ENCODE measurements around the gene ZNF599.

ZNF599 gene

DNA sequence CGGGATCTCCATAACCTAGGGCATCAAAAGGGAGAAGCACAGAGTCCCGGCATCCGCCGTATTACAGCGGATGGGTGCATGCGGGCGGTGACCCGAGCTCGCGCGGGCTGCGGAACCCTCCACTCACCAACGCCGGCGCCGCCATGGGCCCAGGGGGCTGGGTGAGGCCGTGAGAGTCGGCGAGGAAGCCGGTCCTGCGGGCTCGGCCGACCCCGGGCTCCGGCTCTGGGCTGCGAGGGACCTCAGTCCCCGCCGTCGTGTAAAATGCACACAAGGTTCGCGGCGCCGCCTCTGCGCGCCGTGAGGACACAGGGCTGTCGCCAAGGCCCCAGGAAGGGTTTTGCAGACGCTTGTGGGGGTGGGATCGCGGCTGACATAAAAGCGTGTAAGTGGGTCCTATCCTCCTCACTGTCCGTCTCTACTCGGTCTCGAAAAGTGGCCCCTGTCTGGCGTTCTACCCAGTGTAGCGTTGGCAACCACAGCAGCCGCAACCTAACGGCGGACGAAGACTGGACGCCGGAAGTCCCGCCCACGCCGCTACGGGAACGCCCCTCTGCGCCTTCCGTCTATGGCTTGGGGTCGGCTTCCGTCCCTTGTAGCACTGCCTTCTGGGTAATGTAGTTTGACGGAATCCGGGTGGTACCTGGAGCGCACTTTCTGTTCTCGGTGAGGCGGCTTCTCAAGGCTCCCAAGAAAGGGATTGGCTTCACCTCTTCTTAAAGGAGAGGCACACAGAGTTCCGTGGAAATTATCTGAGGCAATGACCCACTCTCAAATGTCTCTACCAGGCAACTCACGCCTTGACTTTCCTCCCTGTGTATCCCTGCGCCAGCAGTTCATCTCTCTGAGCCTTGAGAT, at the start of gene ZNF599:
TSS of gene ZNF599 (minus strand) at position 519 of the 858 bp plus-strand sequence. CDS start at position 145, 374 bp downstream.
- no peak for TF ChIP-seq GATA2 (IDR thresholded peaks at IDR 0.05; ENCODE audit: low read depth, low read length)
- no peak for TF ChIP-seq GATA3 (IDR thresholded peaks at IDR 0.05; ENCODE audit: low read depth, low read length)

DNA sequence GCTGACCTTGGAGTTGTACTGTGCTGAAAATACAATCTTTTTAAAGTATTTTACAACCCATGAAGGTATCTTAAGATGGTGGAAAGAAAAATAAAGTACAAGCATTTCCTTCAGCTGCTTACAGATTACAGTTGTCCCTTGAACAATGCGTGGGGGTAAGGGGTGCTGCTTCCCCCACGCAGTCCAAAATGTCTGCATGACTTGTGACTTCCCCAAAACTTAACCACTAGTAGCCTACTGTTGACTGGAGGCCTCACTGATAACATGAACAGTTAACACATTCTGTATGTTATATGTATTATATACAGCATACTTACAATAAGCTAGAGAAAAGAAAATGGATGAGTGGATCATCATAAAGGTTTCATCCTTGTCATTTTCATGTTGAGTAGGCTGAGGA, 45.3 kb upstream of the ZNF599 start:
- TF ChIP-seq GATA2 (IDR thresholded peaks at IDR 0.05; ENCODE audit: low read depth, low read length): no peak
- TF ChIP-seq GATA3 (IDR thresholded peaks at IDR 0.05; ENCODE audit: low read depth, low read length): no peak

DNA sequence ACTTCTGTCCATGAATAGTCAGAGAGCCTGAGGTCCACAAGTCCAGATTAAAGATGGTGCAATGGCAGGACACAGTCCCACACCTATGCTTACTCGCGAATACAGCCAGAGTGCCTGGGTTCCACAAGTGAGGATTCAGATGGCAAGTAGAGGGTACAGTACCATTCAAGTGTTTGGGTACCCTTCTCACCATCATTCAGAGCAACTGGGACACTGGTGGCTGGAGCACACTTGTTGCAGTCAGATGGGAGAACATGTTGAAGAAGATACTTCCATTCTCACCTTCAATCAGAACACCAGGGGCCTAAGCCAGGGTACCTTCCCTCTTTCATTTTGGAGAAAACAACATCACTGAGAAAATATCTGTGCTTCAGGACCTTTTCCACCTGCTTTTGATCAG, 43.7 kb upstream of the ZNF599 start:
- TF ChIP-seq GATA3 (IDR thresholded peaks at IDR 0.05; ENCODE audit: low read depth, low read length): no peak
- TF ChIP-seq GATA2 (IDR thresholded peaks at IDR 0.05; ENCODE audit: low read depth, low read length): no peak

DNA sequence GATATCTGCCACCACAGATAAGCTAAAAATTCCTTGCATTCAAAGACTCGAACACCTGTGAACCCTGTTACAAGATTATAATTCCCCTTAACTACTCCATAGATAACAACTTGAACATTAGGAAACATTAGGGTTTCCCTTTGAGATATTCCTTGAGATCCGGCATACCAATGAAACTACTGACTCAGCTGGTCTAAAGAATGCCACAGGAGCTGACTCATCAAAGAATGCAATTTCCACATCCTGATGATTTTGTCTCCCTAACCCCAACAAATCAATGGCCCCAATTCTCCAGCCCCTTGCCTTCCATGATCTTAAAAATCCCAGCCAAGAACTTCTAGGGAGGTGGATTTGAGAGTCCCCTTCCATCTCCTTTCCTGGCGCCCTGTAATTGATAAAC, 35.6 kb upstream of the ZNF599 start:
- no peak for TF ChIP-seq GATA3 (IDR thresholded peaks at IDR 0.05; ENCODE audit: low read depth, low read length)
- TF ChIP-seq GATA2 (IDR thresholded peaks at IDR 0.05; ENCODE audit: low read depth, low read length): no peak

DNA sequence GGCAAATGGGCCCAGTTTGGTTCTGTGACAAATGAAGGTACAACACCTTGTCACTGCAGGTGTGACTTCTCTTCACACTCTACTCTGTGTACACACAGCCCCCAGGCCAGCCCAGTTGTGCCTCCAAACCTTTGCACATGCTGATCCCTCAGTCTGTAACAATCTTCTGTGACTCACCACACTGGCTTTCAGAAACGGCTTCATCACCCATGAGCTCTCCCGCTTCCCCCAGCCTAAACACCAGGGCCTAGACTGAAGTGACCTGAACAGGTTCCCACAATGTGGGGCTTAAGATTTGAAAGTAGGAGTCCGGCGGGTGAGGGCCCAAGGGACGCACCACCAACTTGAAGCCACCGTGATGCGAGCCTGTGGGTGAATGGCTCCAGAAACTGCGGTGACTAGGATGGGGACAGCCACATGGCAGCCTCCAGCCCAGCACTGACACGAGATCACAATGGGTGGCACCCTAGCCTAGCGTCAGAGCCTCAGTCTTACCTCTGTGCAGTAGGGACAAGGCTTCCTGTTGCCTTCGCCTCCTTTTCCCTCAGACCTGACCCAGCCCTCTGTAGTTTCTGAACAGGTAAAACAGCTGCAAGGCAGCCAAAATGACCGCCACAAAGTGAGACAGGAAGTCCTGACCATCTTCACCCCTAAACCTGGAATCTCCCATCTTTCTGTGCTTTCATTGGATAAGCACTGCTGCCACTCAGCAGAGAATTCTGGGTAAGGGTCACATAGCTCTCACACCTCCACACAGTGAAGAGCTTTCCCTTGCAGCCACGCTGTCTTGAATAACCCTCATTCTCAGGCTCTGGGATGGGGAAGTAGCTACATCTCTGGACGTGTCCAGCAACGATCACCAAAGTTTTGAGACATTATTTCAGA, 34.2 kb upstream of the ZNF599 start:
- no peak for TF ChIP-seq GATA3 (IDR thresholded peaks at IDR 0.05; ENCODE audit: low read depth, low read length)
- no peak for TF ChIP-seq GATA2 (IDR thresholded peaks at IDR 0.05; ENCODE audit: low read depth, low read length)

DNA sequence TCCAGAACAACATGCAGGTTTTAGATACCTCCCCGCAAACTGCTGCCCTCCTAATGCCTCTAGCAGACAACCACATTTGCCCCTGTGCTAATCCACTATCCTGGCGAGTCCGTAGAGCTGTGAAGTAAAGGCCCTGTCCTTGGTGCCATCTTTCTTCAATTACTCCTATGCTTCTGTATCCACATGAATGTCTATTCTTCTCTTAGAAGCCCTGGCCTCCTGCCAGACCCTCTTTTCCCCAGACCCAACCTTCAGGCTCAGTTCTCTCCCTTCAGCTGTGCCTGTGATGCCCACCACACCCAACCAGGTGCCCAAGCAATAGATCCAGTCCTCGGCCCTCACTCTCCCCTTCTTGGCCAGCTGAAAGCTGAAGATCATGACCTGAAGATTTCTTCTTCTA, 31.1 kb upstream of the ZNF599 start:
- TF ChIP-seq GATA3 (IDR thresholded peaks at IDR 0.05; ENCODE audit: low read depth, low read length) (no peak), GATA2 (IDR thresholded peaks at IDR 0.05; ENCODE audit: low read depth, low read length) (no peak)

DNA sequence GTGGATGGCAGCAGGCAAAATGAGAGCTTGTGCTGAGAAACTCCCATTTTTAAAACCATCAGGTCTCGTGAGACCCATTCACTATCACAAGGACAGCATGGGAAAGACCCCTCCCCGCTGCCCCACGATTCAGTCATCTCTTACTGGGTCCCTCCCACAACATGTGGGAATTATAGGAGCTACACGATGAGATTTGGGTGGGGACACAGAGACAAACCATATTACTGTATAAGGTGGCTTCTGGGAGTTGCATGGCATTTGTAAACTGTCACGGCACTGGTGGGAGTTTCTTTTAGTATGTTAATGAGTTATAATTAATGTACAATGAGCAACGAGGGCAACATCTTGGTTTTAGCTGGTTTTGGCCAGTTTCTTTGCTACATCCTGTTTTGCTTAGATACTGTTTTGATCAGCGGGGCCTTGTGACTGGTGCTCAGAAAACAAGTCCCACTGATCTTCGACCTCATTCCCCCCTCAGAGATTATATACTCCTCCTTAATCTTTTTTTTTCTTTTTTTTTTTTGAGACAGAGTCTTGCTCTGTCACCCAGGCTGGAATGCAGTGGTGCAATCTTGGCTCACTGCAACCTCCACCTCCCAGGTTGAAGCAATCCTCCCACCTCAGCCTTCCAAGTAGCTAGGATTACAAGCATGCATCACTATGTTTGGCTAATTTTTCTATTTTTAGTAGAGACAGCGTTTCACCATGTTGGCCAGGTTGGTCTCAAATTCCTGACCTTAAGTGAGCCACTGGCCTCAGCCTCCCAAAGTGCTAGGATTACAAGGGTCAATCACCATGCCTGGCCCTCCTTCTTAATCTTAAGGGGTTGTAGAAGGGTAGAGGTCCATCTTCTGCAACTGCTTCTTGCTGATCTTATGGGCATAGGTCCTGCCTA, 21.3 kb upstream of the ZNF599 start:
- TF ChIP-seq GATA3 (IDR thresholded peaks at IDR 0.05; ENCODE audit: low read depth, low read length): no peak
- no peak for TF ChIP-seq GATA2 (IDR thresholded peaks at IDR 0.05; ENCODE audit: low read depth, low read length)

DNA sequence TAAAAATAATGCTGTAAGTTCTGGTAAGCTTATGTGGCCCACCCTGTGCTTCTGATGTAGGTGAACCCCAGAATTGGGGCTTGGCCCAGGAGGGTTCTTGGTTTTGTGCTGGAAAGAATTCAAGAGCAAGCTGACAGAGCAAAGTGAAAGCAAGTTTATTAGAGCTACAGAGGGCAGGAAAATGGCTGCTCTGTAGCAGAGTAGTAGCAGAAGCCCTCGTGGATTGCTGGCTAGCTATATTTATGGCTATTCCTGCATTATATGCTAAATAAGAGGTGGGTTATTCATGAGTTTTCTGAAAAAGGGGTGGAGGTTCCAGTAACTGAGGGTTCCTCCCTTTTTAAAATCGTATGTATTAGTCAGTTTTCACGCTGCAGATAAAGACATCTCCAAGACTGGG, 20.6 kb upstream of the ZNF599 start:
- TF ChIP-seq GATA3 (IDR thresholded peaks at IDR 0.05; ENCODE audit: low read depth, low read length): no peak
- TF ChIP-seq GATA2 (IDR thresholded peaks at IDR 0.05; ENCODE audit: low read depth, low read length): no peak

DNA sequence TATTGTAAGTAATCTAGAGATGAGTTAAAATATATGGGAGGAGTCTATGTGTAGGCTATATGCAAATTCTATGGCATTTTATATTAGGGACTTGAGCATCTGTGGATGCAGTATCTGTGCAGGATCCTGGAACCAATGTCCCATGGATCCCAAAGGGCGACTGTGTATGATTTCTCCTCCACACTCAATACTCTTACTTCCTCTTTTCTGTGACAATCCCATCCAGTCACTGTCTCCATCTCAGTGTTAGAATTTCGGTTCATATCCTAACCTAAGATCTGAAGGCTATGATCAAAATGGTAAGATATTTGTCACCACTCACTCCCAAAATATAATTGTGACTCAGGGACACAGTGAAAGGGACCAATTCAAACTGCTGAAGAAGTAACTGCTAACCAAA, 15.1 kb upstream of the ZNF599 start:
- no peak for TF ChIP-seq GATA3 (IDR thresholded peaks at IDR 0.05; ENCODE audit: low read depth, low read length)
- no peak for TF ChIP-seq GATA2 (IDR thresholded peaks at IDR 0.05; ENCODE audit: low read depth, low read length)

DNA sequence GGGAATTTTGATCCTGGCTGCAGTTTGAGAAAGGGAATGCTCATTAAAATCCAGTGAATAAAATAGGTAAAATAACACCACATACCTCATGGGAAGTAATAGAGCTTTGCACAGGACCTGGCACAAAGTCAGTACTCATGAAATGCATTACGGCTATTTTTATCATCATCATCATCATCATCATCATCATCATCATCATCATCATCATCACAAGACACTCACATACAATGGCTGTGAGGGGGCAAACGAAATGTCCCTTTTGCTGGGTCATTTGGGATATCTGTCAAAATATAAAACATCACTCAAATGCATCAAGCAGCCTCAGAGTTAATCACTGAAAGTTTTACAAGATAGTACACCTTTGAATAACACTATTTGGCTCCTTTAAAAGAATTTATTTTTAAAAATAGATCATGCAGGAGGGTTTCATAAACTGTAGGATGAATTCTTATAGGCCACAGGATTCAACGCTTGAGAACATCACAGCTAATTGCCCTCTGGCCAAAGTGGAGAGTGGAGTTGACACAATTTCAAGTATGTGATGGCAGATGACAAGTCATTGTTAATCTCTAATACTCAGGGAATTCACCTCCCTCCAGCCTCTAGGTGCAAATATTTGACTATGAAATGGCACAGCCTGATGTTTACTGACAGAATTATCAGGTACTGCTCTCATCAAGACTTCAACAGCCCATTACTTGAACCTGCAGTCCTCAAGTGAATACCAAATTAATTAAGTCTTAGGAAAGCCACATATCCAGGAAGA, 14.2 kb upstream of the ZNF599 start:
- TF ChIP-seq GATA3 (IDR thresholded peaks at IDR 0.05; ENCODE audit: low read depth, low read length) (no peak), GATA2 (IDR thresholded peaks at IDR 0.05; ENCODE audit: low read depth, low read length) (no peak)

DNA sequence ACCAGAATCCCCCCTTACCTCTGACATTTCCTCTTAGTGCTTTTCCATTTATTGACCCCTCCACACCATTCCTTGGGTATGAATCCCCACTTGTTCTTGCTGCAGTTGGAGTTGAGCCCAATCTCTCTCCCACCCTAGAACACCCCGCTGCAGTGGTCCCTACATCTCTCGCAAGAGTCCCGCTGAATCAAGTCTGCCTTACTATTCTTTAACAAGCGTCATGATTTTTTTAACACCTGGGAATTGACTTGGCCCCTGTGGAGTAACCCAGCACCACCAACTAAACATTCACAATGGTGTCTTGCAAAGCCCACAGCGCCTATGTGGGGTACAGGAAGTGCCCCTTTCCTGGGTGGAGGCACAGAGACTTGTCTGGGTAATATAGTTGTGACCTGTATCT, 13.2 kb upstream of the ZNF599 start:
- TF ChIP-seq GATA2 (IDR thresholded peaks at IDR 0.05; ENCODE audit: low read depth, low read length) (no peak), GATA3 (IDR thresholded peaks at IDR 0.05; ENCODE audit: low read depth, low read length) (no peak)

DNA sequence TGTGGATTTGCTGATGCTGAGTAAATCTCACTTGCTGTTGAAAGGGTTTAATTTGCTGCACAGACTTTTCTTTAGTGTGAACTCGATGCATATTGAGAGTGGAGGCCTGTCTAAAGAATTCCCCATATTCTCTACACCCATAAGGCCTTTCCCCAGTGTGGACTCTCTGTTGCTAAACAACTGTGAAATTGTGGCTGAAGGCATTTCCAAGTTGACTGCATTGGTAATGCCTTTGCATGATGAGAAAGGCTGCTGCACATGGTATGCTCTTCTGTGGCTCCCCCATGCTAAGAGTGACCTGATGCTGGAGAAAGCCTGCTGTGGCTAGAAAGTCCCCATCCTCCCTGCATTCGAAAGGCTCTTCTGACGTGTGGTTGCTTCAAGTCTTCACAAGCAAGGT, 6.6 kb upstream of the ZNF599 start:
- TF ChIP-seq GATA2 (IDR thresholded peaks at IDR 0.05; ENCODE audit: low read depth, low read length): no peak
- TF ChIP-seq GATA3 (IDR thresholded peaks at IDR 0.05; ENCODE audit: low read depth, low read length): no peak

DNA sequence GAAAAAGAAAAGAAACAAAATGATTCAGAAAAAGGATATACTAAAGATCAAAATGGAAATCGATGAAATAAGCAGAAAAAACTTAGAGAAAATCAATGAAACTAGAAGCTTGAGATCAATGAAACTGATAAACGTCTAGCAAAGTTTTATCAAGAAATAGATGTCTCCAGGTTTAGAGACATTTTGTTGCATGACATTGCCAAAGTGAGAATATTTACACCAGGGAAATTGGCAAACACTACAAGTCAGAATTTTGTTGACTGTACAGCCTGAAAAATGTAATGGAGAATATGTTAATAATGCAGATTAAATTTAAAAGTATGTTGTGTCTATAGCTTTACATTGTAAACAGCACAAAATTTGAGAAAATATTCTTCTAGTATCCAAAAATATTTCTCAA, 5.3 kb upstream of the ZNF599 start:
- TF ChIP-seq GATA2 (IDR thresholded peaks at IDR 0.05; ENCODE audit: low read depth, low read length) (no peak), GATA3 (IDR thresholded peaks at IDR 0.05; ENCODE audit: low read depth, low read length) (no peak)

Measured in SH-SY5Y (cell line).